Left lung (tissue), 10 donors: ENCODE results near the gene CPLX1. TPM values are rescaled to one million over a fixed set of nuclear protein-coding genes. Genes with fewer than 3 reads are reported as not detected.

Source experiments
- ATAC-seq: fragments of 200-7000 bp; cut with Tn5 transposase; one replicate; pipeline ENCODE4 v1.9.1; 2020; ENCODE audit warnings: moderate library complexity
- DNase-seq, 4 donors: peaks; one replicate each; pipeline ENCODE4 v3.0.0-alpha.2; 2013 to 2020
- H3K27ac ChIP-seq, 2 donors: fragments of 200-600 bp; sonication (generic) in 1 of 2; one replicate each; pipeline versions ENCODE4 v1.5.0 to v1.8.0; 2020 to 2021
- H3K27me3 ChIP-seq, 2 donors: fragments of 200-600 bp; sonication (generic) in 1 of 2; one replicate each; pipeline versions ENCODE4 v1.5.0 to v1.8.0; 2020 to 2021
- H3K36me3 ChIP-seq, 2 donors: fragments of 200-600 bp; sonication (generic) in 1 of 2; one replicate each; pipeline versions ENCODE4 v1.5.0 to v1.8.0; 2020 to 2021
- H3K4me1 ChIP-seq, 2 donors: fragments of 200-600 bp; one replicate each; pipeline ENCODE4 v1.8.0; 2021
- H3K4me3 ChIP-seq, 2 donors: fragments of 200-600 bp; sonication (generic) in 1 of 2; one replicate each; pipeline versions ENCODE4 v1.5.0 to v1.8.0; 2020 to 2021; ENCODE audit warnings: mild to moderate bottlenecking in 1 of 2
- H3K9me3 ChIP-seq, 2 donors: fragments of 200-600 bp; sonication (generic) in 1 of 2; one replicate each; pipeline versions ENCODE4 v1.5.0 to v1.8.0; 2020 to 2021
- intact Hi-C, 2 donors: fragments of 100-400 bp; cut with DNase I; formaldehyde crosslinking; loops; one replicate each; pipeline versions ENCODE4 v1.11.2 to v1.14.2; 2022
- polyA plus RNA-seq, 6 donors: library from polyadenylated mRNA; unstranded; fragments of 120-200 nt; gene quantifications; one replicate each; pipeline ENCODE4 v1.2.1, GENCODE V29; 2013; ENCODE audit not compliant: insufficient read length in 6 of 6
- total RNA-seq, 2 donors: library from RNA; stranded (reverse); fragmentation: NEBNext Ultra II Directional; extraction: Animal tissue kit (Norgen Biotek cat#: 25700); gene quantifications; one replicate each; pipeline ENCODE4 v1.2.1, GENCODE V29; 2021
- TF ChIP-seq, protein P1 (sequence below), 2 donors: fragments of 200-600 bp; sonication (generic) in 1 of 2; IDR thresholded peaks; one replicate each; pipeline versions ENCODE4 v1.5.0 to v1.8.0; 2021; ENCODE audit warnings: antibody characterized with exemption in 2 of 2
- donor health status: DM: no; HTN: yes; CAD: no.
- donor health status: DM: no; HTN: no; CAD: no.

Gene CPLX1
- total and polyA plus RNA-seq, 8 donors = 0.98 to 3.2 (median 1.5) TPM

DNA sequence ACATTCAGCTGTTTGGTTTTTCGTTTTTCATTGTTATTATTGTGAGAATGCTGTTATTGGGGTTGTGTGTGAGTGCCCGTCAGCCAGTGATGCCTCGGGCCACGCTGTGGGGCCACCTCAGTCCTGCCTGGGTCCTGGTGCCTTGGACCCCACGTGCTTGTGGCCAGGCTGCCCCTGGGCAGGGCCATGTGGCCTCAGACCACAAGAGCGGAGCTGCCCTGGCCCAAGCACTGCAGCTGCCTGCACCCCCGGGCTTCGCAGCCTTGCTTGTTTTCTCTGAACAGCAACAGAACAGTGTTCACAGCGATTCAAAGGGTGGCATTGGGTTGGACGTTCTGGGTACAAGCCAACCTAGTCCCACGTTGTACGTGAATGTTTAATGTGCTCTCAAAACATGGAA, 56.9 kb downstream of the CPLX1 start:
- H3K4me1 ChIP-seq = peaks cover 0 to 25% of the 10 kb centered on the region in 2 donors
- intact Hi-C loops = no loop called here
- no peaks in the 10 kb centered on the region for H3K27me3 ChIP-seq
- no peak overlapping the region for H3K4me3 ChIP-seq
- no peak overlapping the region for H3K27ac ChIP-seq
- peaks cover 0 to 96% of the 10 kb centered on the region in 2 donors for H3K36me3 ChIP-seq
- TF ChIP-seq, protein P1, sequence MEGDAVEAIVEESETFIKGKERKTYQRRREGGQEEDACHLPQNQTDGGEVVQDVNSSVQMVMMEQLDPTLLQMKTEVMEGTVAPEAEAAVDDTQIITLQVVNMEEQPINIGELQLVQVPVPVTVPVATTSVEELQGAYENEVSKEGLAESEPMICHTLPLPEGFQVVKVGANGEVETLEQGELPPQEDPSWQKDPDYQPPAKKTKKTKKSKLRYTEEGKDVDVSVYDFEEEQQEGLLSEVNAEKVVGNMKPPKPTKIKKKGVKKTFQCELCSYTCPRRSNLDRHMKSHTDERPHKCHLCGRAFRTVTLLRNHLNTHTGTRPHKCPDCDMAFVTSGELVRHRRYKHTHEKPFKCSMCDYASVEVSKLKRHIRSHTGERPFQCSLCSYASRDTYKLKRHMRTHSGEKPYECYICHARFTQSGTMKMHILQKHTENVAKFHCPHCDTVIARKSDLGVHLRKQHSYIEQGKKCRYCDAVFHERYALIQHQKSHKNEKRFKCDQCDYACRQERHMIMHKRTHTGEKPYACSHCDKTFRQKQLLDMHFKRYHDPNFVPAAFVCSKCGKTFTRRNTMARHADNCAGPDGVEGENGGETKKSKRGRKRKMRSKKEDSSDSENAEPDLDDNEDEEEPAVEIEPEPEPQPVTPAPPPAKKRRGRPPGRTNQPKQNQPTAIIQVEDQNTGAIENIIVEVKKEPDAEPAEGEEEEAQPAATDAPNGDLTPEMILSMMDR (IDR thresholded peaks at IDR 0.05) = no peak
- DNase-seq = peak in 1 of 4 donors; percentile 55
- no peaks in the 10 kb centered on the region for H3K9me3 ChIP-seq
- no peak for ATAC-seq

DNA sequence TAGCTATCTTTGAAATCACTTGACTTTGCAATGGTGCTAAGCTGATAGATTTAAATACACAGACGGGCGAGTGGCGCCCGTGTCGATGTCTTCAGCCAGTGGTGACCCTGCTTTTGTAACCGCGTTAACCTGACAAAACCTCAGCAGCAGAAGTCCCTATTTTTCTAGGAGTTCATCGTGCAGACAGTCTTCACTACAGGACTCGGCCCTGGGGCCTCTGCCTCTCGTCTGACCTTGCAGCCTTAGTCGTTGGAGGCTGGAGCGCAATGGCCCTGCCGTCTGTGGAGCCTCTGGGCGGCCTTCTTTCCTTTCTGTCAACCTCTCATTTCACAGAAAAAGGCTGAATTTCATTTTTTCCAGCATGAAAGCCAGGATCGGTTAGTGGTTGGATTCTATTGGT, 57.9 kb downstream of the CPLX1 start:
- ATAC-seq = no peak
- H3K27me3 ChIP-seq = no peaks in the 10 kb centered on the region
- intact Hi-C loops = no loop called here
- TF ChIP-seq, protein P1 (IDR thresholded peaks at IDR 0.05) = no peak
- peak in 1 of 4 donors; percentile 45 for DNase-seq
- peaks cover 0 to 16% of the 10 kb centered on the region in 2 donors for H3K4me1 ChIP-seq
- H3K4me3 ChIP-seq = no peak overlapping the region
- H3K27ac ChIP-seq = no peak overlapping the region
- H3K36me3 ChIP-seq = peaks cover 0 to 96% of the 10 kb centered on the region in 2 donors
- H3K9me3 ChIP-seq = no peaks in the 10 kb centered on the region

DNA sequence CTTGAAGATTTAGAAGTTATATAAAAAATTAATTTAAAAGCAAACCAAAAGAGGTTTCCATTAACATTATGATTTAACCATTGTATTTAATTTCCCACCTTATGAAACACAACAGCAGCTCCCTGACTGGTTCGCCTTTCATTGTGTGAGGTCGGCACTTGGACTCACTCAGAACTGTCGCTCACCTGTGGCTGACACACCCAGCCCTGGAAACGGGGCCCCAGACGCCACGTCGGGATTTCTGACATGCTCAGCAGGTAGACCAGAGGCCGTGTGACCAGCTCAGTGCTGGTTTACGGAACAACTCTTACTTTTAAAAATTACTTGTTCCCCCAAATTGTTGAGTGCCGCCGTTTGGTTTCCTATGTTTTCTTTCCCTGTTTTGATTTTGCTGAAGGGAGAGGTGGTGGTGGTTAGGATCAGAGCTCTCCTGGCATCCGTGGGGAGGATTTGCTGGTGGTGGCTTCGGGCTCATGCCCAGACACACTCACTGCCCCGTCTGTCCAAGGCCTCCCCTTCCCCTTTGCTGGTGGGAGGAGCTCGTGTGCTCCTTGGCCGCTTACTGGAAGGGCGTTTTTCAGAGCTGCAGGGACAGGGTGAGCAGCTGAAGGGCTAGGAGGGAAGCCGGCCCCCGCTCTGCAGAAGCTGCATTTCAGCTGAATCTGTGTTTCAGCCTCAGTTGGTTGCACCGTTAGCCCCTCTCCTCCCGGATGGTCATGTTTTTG, 59.2 kb downstream of the CPLX1 start:
- Histone ChIP-seq H3K4me3 (no peak overlapping the region), H3K4me1 (peaks cover 0 to 13% of the 10 kb centered on the region in 2 donors), H3K36me3 (peaks cover 0 to 99% of the 10 kb centered on the region in 2 donors), H3K9me3 (no peaks in the 10 kb centered on the region), H3K27me3 (no peaks in the 10 kb centered on the region), H3K27ac (no peak overlapping the region)
- intact Hi-C loops = no loop called here
- DNase-seq (peak in 1 of 4 donors; percentile 68), ATAC-seq (no peak)
- TF ChIP-seq, protein P1 (IDR thresholded peaks at IDR 0.05) = no peak

DNA sequence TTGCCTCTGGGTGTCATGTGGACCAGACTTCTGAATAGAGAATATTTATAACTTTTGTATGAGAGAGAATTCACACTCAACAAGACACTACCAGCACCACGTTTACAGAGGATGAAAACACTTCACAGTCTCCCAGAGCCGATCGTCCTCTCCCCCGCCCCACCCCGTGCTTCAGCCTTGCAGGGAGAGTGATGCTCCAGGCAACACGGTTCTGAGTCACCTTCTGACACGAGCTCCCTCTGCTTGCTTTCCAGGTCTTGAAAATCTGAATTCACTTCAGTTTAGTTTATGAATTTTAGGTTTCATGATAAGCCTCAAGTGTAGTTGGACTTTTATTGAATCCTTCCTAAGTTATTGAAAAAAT, 59.8 kb downstream of the CPLX1 start:
- peaks cover 0 to 13% of the 10 kb centered on the region in 2 donors for H3K4me1 ChIP-seq
- TF ChIP-seq, protein P1 (IDR thresholded peaks at IDR 0.05) = no peak
- peak; percentile 29 for ATAC-seq
- no peaks in the 10 kb centered on the region for H3K27me3 ChIP-seq
- intact Hi-C loops = no loop called here
- no peak overlapping the region for H3K4me3 ChIP-seq
- no peak overlapping the region for H3K27ac ChIP-seq
- H3K9me3 ChIP-seq = no peaks in the 10 kb centered on the region
- peaks cover 0 to 99% of the 10 kb centered on the region in 2 donors for H3K36me3 ChIP-seq
- no peak for DNase-seq

DNA sequence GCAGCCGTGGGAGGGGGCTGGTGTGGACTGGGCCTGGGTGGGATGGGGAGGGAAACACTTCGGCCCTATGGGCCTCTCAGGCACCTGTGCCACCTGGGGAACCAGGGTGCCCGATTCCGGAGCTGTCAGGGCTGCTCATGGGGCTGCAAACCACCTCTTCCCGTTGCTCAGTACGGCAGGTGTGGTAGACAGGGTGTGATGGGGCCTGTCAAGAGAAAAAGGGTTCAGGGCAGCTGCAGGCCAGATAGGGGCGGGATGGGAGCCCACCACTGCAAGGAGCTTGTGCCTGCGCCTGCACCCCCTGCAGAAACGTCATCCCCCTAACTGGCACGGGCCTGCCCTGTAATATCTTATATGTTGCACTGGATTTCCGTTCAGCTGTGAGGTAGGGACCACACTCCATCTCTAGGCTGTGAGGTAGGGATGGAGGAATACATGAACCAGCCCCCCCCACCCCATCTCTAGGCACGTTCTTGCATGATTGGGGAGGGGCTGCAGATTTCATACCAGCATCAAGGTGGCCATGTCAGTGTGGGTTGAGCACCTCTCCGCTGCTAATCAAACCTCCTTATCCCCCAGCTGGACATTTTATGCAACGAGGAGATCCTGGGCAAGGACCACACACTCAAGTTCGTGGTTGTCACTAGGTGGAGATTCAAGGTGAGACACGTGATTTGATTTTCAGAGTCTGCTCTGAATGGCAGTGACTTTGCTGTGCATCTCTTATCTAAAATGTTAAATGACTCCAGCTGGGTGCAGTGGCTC, 61.3 kb downstream of the CPLX1 start:
- peaks cover 0 to 92% of the 10 kb centered on the region in 2 donors for H3K36me3 ChIP-seq
- no peak overlapping the region for H3K4me3 ChIP-seq
- no peak for ATAC-seq
- peak in 1 of 4 donors; percentile 47 for DNase-seq
- peaks cover 0 to 22% of the 10 kb centered on the region in 2 donors for H3K4me1 ChIP-seq
- TF ChIP-seq, protein P1 (IDR thresholded peaks at IDR 0.05) = no peak
- intact Hi-C loops = no loop called here
- no peak overlapping the region for H3K27ac ChIP-seq
- no peaks in the 10 kb centered on the region for H3K27me3 ChIP-seq
- no peaks in the 10 kb centered on the region for H3K9me3 ChIP-seq
